ENCODE results near the gene TECR.

Gene TECR, protein sequence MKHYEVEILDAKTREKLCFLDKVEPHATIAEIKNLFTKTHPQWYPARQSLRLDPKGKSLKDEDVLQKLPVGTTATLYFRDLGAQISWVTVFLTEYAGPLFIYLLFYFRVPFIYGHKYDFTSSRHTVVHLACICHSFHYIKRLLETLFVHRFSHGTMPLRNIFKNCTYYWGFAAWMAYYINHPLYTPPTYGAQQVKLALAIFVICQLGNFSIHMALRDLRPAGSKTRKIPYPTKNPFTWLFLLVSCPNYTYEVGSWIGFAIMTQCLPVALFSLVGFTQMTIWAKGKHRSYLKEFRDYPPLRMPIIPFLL

DNA sequence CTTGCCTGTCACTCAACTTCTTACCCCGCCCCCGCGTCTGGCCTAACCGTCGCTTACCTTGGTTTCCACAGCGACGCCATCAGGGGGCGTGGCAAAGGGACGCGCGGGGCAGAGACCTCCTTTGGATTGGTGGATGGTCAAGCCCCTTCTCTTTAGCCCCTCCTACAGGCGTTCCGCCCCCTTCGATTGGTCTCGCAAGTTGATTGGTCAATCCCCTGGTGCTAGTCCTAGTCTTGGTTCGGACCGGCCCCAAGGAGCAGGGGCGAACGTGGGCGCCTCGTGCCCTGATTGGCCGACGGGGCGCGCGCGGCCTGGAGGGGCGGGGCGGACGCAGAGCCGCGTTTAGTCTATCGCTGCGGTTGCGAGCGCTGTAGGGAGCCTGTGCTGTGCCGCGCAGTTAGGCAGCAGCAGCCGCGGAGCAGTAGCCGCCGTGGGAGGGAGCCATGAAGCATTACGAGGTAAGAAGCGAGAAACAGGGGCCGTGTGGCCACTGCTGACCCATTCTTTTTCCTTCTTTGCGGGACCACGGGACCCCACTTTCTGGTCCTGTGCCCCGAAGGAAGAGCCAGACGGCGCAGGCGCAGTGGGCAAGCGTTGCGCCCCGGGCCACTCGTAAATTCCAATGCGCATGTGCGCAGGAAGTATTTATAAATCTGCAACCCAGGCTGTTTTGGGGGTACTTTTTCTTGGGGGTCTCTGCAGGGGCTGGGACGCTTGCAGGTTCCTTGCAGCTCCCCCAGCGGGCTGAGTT lies at the start of gene TECR:
Gene TECR (plus strand): TSS at position 341 of the 751 bp plus-strand sequence. CDS start 103 bp downstream, at position 444.
- H3K4me1 Mint-ChIP-seq = peaks cover 13% of the 10 kb centered on the region
- peaks cover 21% of the 10 kb centered on the region for H3K36me3 Mint-ChIP-seq (ENCODE audit: insufficient read depth)
- no peaks in the 10 kb centered on the region for H3K27me3 Mint-ChIP-seq
- H3K27ac Mint-ChIP-seq (ENCODE audit: low read depth) = peak within 1 kb of the TSS; percentile 99
- DNase-seq (ENCODE audit: low spot score in 2 of 2) = peak; percentile 99 to 100
- H3K9me3 Mint-ChIP-seq = no peaks in the 10 kb centered on the region
- peak; percentile 95 for ATAC-seq (replicated peaks; ENCODE audit: extremely low read depth, poor library complexity, severe bottlenecking)
- peak within 1 kb of the TSS; percentile 97 for H3K4me3 Mint-ChIP-seq

DNA sequence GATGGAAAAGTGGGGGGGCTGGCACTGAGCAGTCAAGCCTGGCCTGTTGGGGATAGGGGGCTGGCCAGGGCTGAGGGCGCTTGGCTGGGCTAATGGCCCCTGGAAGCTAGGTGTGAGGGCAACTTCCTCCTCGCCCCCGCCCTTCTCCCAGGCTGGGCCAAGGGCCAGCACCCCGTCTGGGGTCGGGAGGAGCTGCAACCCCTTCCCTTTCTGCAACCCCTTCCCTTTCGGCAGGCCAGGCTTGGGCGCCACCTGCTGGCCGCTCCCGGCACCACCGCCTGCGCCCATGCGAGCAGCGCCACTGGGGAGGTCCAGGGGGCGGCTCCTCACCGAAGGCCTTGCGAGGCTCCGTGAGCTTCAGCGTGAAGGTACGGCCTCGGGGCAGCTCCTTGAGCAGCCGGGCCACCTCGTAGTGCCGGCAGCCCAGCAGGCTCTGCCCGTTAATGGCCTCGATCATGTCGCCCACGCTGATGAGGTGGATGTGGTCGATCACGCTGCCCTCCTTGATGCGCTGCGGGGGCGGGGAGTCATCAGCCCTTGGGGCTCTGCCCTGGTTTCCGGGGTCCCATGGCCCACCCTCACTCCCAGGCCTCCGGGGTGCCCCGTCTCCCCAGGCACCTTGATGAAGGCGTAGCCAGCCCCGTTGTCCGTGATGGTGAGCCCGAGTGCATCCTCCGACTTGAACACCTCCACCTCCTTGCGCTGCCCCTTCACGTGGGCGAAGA lies 49.3 kb upstream of the TECR start:
- peaks cover 18% of the 10 kb centered on the region for H3K4me1 Mint-ChIP-seq

DNA sequence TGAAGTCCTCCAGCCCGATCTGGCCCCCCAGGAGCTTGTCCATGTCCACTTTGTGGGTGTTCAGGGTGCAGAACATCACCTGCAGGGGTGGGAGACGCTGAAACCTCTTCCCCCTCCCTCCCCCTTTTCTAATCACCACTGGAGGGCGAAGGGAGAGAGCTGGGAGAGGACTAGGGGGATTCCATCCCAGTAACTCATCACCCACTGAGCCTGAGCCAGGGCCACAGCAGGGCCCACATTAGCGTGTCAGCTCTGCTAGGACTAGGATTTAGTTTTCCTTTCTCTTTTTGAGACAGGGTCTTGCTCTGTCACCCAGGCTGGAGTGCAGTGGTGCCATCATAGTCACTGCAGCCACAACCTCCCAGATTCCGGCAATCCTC lies 48.7 kb upstream of the TECR start:
- Mint-ChIP-seq H3K9me3 (no peaks in the 10 kb centered on the region), H3K4me1 (peaks cover 12% of the 10 kb centered on the region), H3K4me3 (no peak overlapping the region), H3K27ac (ENCODE audit: low read depth) (no peak overlapping the region), H3K27me3 (no peaks in the 10 kb centered on the region), H3K36me3 (ENCODE audit: insufficient read depth) (peaks cover 18% of the 10 kb centered on the region)
- ATAC-seq (replicated peaks; ENCODE audit: extremely low read depth, poor library complexity, severe bottlenecking) (no peak), DNase-seq (ENCODE audit: low spot score in 2 of 2) (no peak)

More for the DNA sequence above, 49.3 kb upstream of the TECR start:
- peaks cover 2% of the 10 kb centered on the region for H3K27me3 Mint-ChIP-seq
- DNase-seq (ENCODE audit: low spot score in 2 of 2) (peak; percentile 66 to 68), ATAC-seq (replicated peaks; ENCODE audit: extremely low read depth, poor library complexity, severe bottlenecking) (peak; percentile 10)
- H3K4me3 Mint-ChIP-seq = no peak overlapping the region
- H3K36me3 Mint-ChIP-seq (ENCODE audit: insufficient read depth) = peaks cover 19% of the 10 kb centered on the region
- no peak overlapping the region for H3K27ac Mint-ChIP-seq (ENCODE audit: low read depth)
- H3K9me3 Mint-ChIP-seq = no peaks in the 10 kb centered on the region

DNA sequence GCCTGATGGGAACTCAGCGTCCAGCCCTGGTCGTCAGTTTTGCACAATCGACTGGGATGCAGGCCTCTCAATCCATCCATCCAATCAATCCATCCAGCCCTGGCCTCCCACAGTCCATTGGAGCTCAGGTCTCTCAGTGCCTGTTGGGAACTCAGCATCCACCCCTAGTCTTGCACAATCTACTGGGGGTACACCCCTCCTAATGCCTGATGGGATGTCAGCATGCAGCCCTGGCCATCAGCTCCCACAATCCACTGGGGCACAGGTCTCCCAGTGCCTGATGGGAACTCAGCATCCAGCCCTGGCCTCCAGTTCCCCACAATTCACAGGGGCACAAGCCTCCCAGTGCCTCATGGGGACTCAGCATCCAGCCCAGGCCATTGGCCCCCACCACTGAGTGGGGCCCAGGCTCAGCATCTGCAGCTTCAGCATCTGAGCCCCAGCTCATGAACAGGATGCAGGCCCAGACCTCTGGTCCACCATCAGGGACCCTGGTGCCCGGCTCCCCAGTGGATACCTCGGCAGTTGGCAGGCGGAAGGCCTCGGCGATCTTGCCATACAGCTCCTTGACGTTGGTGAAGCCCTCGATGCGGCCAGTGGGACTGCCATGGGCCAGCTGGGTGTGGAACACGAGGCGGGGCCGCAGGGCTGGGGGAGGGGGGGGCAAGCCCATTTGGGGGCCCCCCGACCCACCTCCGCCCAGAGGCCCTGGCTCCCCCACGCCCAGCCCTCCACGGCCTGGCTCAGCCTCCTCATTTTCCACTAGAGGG lies 47.0 kb upstream of the TECR start:
- no peaks in the 10 kb centered on the region for H3K4me1 Mint-ChIP-seq
- H3K9me3 Mint-ChIP-seq = no peaks in the 10 kb centered on the region
- ATAC-seq (replicated peaks; ENCODE audit: extremely low read depth, poor library complexity, severe bottlenecking) = no peak
- H3K27ac Mint-ChIP-seq (ENCODE audit: low read depth) = no peak overlapping the region
- no peak overlapping the region for H3K4me3 Mint-ChIP-seq
- DNase-seq (ENCODE audit: low spot score in 2 of 2) = no peak
- no peaks in the 10 kb centered on the region for H3K27me3 Mint-ChIP-seq
- peaks cover 10% of the 10 kb centered on the region for H3K36me3 Mint-ChIP-seq (ENCODE audit: insufficient read depth)

DNA sequence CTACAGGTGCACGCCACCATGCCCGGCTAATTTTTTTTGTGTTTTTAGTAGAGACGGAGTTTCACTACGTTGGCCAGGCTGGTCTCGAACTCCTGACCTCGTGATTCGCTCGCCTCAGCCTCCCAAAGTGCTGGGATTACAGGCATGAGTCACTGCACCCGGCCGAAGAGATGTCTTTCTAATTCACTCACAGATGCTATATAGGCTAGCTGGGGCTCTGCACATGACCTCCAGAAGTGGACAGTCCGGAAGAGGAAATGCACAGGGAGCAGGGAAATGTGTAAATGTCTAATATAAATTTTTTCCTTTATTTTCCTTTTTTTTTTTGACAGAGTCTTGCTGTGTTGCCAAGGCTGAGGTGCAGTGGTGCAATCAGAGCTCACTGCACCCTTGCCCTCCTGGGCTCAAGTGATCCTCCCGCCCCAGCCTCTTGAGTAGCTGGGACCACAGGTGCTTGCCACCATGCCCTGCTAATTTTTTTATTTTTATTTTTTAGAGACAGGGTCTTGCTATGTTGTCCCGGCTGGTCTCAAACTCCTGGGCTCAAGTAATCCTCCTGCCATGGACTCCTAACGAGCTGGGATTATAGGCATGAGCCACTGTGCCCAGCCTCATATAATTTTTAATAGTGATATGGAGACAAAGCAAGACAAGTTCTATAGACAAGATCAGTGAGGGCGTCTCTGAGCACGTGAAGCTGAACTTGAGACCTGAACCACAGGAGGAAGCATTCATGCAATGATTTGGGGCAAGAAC lies 41.8 kb upstream of the TECR start:
- Mint-ChIP-seq H3K27ac (ENCODE audit: low read depth) (no peak overlapping the region), H3K36me3 (ENCODE audit: insufficient read depth) (peaks cover 30% of the 10 kb centered on the region), H3K27me3 (no peaks in the 10 kb centered on the region), H3K4me3 (no peak overlapping the region), H3K9me3 (no peaks in the 10 kb centered on the region), H3K4me1 (peaks cover under 1% of the 10 kb centered on the region)
- DNase-seq (ENCODE audit: low spot score in 2 of 2) (no peak), ATAC-seq (replicated peaks; ENCODE audit: extremely low read depth, poor library complexity, severe bottlenecking) (no peak)

DNA sequence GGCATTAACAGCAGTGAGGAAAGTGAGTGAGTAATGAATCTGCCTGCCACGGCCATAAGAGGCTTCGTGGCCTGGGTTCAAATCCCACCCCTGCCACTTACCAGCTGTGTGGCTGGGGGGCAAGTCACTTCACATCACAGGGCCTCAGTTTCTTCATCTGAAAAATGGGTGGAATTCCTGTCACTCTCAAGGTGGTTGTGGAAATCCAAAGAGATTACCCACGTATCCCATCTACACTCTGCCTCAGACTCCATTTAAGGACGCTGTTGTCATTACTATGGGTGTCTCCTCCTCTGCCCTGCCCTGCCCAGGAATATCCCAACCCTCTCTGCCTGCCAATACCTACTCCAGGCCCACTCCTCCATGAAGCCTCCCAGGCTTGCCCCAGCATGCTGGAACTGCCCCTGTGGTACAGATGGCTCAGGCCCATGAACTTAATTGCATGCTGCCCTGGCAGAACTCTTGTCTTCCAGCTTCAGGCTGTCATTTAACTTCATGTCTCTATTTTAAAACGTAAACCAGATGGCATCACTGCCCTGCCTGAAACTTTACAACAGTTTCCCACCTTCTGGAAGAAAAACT lies 36.5 kb upstream of the TECR start:
- Mint-ChIP-seq H3K4me1 (peaks cover 31% of the 10 kb centered on the region), H3K27ac (ENCODE audit: low read depth) (peak overlapping the region; percentile 19), H3K4me3 (no peak overlapping the region), H3K27me3 (no peaks in the 10 kb centered on the region), H3K9me3 (no peaks in the 10 kb centered on the region), H3K36me3 (ENCODE audit: insufficient read depth) (peaks cover 35% of the 10 kb centered on the region)
- no peak for ATAC-seq (replicated peaks; ENCODE audit: extremely low read depth, poor library complexity, severe bottlenecking)
- DNase-seq (ENCODE audit: low spot score in 2 of 2) = no peak

DNA sequence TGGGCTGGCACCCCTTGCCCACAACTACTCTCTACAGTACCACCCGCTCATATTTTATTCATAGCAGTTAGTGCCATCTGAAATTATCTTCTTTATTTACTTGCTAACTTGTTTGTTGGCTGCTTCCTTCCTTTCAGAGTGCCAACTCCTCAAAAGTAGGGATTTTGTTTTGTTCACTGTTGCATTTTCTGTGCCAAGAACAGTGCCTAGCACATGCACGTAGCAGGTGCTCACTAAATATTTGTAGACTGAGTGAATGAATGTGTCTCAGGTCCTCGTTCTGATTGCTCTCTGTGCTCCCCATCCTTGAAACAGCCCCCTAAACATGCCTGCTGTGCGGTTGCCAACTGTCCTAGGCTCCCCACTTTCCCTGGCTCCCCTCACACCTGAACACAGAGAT lies 35.0 kb upstream of the TECR start:
- no peak for DNase-seq (ENCODE audit: low spot score in 2 of 2)
- ATAC-seq (replicated peaks; ENCODE audit: extremely low read depth, poor library complexity, severe bottlenecking) = no peak
- peak overlapping the region; percentile 82 for H3K27ac Mint-ChIP-seq (ENCODE audit: low read depth)
- peak overlapping the region; percentile 82 for H3K4me3 Mint-ChIP-seq
- H3K4me1 Mint-ChIP-seq = peaks cover 31% of the 10 kb centered on the region
- H3K9me3 Mint-ChIP-seq = no peaks in the 10 kb centered on the region
- H3K36me3 Mint-ChIP-seq (ENCODE audit: insufficient read depth) = peaks cover 29% of the 10 kb centered on the region
- H3K27me3 Mint-ChIP-seq = no peaks in the 10 kb centered on the region

DNA sequence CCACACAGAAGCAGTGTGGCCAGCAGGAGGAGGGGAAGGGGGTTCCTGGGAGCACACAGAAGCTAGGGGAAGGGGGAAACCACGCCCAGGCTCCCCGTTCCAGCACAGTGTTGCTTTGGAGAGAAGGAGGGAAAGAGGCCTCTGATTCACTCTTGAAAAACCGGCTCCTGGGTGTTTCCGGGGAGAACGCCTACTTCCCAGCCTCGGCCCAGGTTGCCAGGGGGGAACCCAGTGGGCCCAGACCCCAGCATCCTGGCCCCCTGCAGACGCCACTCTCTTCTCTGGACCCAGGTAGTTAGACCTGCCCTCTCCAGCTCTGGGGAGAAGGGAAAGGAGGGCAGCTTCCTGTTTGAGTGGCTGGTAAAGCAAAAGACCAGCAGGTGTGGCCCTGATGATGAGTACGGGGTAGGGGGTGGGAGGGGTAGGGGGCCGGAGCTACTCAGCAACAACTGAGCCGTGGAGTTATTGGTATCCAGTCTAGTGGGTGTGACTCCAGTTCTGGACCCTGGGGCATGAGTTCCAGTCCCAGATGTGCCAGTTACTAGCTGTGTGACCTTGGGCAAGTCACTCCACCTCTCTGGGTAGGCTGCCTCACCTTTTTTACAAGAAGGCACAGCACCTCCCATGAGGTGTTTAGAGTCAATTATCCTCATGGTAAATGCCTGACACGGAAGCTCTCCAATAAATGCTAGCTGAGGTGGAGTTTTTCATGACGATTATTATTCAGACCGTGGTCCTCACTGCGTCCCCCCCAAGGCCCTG lies 34.3 kb upstream of the TECR start:
- peak; percentile 47 for ATAC-seq (replicated peaks; ENCODE audit: extremely low read depth, poor library complexity, severe bottlenecking)
- peak overlapping the region; percentile 82 for H3K27ac Mint-ChIP-seq (ENCODE audit: low read depth)
- H3K4me3 Mint-ChIP-seq = peak overlapping the region; percentile 82
- peaks cover 31% of the 10 kb centered on the region for H3K4me1 Mint-ChIP-seq
- no peak for DNase-seq (ENCODE audit: low spot score in 2 of 2)
- no peaks in the 10 kb centered on the region for H3K27me3 Mint-ChIP-seq
- no peaks in the 10 kb centered on the region for H3K9me3 Mint-ChIP-seq
- H3K36me3 Mint-ChIP-seq (ENCODE audit: insufficient read depth) = peaks cover 22% of the 10 kb centered on the region

DNA sequence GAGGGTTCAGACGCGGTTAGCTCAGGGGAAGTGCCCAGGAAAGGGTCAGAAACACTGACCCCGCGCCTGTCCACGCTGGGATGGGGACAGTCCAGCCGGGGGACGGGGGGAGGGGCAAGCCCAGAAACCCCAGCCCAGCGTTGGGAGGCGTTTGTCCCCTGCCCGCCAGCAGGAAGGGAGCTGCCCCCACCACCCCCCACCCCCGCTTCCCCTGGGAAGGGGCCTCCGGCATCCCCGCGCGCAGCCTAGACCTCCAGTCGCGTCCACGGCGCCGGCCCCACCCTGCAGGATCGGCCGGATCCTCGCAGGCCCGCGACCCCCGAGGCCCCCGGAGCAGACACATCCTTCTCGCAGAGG lies 33.7 kb upstream of the TECR start:
- Mint-ChIP-seq H3K9me3 (no peaks in the 10 kb centered on the region), H3K4me1 (peaks cover 31% of the 10 kb centered on the region), H3K27me3 (no peaks in the 10 kb centered on the region), H3K4me3 (peak overlapping the region; percentile 82), H3K36me3 (ENCODE audit: insufficient read depth) (peaks cover 17% of the 10 kb centered on the region), H3K27ac (ENCODE audit: low read depth) (peak overlapping the region; percentile 82)
- ATAC-seq (replicated peaks; ENCODE audit: extremely low read depth, poor library complexity, severe bottlenecking) = no peak
- DNase-seq (ENCODE audit: low spot score in 2 of 2) = no peak

DNA sequence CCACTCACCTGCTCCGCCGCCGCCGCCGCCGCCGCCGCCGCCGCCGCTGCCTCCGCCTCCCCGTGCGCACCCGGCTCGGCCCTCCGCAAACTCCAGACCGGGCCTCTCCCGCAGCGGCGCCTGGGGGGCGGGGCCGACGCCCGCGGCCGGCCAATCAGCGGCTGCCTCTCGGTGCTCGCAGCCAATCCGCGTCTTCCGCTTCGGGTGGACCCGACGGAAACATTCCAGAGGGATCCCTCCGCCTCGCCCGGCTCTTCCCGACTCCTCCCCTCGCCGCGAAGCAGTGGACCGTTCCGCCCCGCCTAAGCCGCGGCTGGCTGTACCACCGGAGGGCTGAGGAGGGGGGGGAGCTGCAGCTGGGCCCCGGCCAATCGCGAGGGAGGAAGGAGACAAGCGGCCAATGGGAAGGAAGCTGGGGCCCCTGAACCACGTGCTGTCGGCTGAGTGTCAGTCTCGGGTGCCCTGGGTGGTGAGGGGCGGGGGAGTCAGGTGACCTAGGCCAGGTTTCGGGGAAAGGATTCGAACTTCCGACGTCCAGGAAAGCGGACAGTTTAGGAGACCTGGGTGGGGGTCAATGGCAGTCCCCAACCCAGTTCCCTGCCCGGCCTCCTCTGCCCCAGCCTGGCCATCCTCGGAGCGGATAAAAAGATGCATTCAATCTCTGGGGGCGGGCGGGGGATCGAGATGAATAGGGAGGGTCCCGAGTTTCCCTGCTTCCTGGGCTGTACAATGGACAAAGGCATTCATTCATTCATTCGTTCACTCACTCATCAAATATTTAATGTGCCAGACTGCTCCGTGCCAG lies 33.2 kb upstream of the TECR start, which contains the start of gene GIPC1:
Gene GIPC1 (minus strand): TSS at position 99 of the 805 bp plus-strand sequence. CDS start 13,151 bp downstream, outside the sequence.
- peak within 1 kb of the TSS; percentile 82 for H3K27ac Mint-ChIP-seq (ENCODE audit: low read depth)
- peak within 1 kb of the TSS; percentile 82 for H3K4me3 Mint-ChIP-seq
- H3K36me3 Mint-ChIP-seq (ENCODE audit: insufficient read depth) = peaks cover 15% of the 10 kb centered on the region
- ATAC-seq (replicated peaks; ENCODE audit: extremely low read depth, poor library complexity, severe bottlenecking) (peak; percentile 76), DNase-seq (ENCODE audit: low spot score in 2 of 2) (peak; percentile 62 to 67)
- peaks cover 31% of the 10 kb centered on the region for H3K4me1 Mint-ChIP-seq
- H3K9me3 Mint-ChIP-seq = no peaks in the 10 kb centered on the region
- H3K27me3 Mint-ChIP-seq = no peaks in the 10 kb centered on the region
